HG02970 (cell line): ENCODE measurements around the gene USP47.

Source experiments
- ATAC-seq: cut with Tn5 transposase; IDR thresholded peaks from one replicate; pipeline ENCODE4 v1.9.1; 2021; ENCODE audit warnings: mild to moderate bottlenecking, moderate library complexity, moderate number of reproducible peaks; ENCODE audit not compliant: unreplicated experiment, low FRiP score

USP47 gene

GRCh38 chr11:11978098-11978637 lies 136.4 kb downstream of the USP47 start:
- ATAC-seq = no peak

- ATAC-seq = no peak
These were observed 137.2 kb downstream of the USP47 start for GRCh38 chr11:11978792-11979487.

GRCh38 chr11:11979488-11980117 lies 137.8 kb downstream of the USP47 start:
- no peak for ATAC-seq

GRCh38 chr11:11980200-11980599 lies 138.4 kb downstream of the USP47 start:
- ATAC-seq = no peak

DNA sequence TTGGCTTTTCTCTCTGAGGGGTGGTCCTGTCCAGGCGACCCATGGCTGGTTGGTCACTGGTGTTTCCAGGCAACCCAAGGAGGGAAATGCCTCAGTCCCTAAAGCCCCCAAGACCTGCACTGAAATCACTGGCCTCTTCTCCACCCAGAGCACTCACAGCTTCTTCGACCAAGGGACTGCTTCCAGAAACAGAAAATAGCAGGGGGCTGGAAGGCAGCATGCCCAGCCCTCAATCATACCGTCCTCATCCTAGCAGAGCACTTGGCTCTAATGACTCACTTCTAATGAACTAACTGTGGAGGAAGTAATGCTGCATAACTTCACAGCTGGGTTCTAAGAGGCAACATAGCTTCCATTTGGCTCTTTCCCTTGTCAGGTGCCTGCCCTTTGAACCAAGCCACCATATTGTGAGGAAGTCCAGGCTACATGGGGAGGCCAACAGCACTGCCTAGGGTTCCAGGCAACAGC lies 139.1 kb downstream of the USP47 start:
- no peak for ATAC-seq

DNA sequence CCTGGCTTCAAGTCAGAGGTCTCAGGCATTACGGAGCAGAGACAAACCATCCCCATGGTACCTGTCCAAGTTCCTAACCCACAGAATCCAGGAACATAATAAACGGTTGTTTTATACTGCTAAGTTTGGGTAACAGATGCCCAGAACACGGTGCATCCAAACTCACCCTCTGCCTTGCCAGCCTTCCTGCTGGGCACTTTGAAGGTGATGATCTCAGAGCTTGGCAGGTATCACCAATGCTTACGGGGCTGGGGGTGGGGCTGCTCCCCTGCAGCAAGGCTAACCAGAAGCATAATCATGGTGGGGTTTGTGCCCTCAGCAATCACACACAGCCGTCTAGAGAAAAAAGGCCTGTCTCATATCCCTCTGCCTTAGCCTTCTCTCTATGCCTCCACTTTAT lies 139.6 kb downstream of the USP47 start:
- no peak for ATAC-seq

DNA sequence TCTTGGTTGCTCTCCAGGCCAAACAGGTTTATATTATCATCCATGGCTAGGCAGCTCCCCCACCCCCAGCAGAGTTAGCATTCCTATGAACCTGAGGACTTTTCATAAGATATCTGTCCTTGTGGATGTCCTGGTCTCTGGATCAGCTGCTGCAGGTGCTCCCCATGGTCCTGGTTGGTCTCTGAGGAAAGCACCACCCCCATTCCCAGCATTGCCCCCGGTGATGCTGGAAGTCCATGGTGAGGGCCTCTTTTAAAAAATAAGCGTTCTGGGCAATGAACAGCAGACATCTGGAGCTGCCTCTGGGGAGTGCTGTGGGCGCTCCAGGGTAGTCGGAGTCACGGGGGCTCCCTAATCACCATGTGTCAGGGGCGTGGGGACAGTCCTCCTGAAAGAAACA lies 140.1 kb downstream of the USP47 start:
- no peak for ATAC-seq

- no peak for ATAC-seq
These were observed 140.7 kb downstream of the USP47 start for GRCh38 chr11:11982461-11982860.

GRCh38 chr11:11982975-11983374 lies 141.2 kb downstream of the USP47 start:
- no peak for ATAC-seq

GRCh38 chr11:11983427-11983826 lies 141.7 kb downstream of the USP47 start:
- no peak for ATAC-seq

DNA sequence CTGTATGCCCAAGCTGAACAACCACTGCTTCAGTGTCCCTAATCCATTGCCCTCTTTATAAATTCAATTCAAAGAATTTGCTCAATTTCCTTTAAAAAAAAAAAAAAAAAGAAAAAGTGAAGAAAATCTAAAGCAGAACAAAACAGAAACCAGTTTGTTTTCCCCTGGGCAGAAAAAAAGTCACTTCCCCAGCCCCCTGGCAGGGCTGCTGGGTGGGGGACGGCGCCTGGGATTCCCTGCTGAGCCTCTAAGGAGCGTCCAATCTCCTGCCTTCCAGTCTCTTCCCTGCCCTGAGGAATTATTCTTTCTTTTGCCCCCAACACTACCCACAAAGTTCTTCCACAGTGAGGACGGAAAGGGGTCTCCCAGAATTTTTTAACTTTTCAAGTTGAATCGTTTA lies 142.8 kb downstream of the USP47 start:
- ATAC-seq = no peak

GRCh38 chr11:11985016-11985715 lies 143.4 kb downstream of the USP47 start:
- no peak for ATAC-seq

DNA sequence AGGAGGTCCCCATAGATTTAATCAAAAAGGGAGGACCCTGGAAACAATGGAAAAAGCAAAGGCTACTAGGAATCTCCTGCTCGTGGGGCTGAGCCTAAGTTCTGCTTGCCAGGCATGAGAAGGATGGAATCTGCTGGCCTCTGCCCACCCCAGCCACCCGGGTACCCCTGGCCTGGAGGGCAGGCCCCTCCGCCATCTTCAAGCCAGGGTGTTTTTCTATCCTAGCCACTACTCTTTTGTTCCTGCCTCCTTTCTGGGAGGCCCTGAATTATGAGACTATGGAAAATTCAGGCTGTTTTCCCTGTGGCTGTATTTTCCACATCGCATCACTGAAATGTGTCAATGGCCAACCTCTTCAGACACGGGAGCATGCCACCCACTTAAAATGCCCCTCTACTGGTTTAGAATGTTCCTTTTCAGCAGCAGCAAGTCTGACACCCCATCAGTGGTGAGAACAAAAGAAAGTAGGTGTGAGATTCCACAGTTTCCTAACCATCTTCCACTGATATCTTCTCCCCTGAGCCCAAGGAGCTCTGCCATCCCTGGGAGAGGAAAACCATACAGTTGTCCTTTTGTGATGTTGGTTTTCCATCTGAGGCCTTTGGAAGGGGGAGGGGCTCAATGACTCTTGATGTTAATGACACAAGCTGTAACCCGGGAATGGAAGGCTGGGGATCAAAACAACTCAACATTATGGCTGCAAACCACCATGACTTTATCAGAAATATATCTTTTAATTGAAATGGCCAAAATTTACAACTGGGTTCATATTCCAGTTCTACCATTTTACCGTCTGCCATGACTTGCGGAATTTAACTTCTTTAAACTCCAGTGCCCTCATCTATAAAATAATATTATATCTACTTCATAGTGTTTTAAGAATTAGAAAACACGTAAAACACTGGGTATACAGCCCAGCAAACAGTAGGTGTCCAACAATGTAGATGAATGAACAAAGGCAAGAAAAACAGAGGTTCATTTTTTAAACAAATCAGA lies 144.5 kb downstream of the USP47 start:
- no peak for ATAC-seq

DNA sequence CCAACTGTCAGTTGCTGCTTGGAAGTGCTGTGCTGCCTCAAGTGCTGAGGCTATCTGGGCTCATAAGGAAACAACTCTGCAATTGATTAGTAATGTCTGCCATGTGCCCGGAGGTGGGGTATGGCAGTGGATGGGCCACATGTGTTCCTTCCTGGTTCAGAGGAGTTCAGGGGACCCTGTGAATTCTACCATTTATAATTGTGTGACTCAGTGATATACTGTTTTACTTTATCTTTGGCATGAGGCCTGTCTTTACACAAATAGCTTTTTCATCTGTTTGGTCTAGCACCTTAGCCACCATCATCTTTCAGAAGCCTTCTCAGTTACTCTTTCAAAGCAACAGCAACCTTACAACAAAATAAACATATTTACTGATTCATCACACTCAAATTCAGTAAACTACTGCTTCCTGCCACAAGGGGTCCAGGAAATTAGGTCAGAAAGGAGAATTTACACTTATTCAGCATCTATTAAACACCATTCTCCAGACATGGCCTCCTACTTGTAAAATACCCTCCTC lies 145.8 kb downstream of the USP47 start:
- no peak for ATAC-seq

DNA sequence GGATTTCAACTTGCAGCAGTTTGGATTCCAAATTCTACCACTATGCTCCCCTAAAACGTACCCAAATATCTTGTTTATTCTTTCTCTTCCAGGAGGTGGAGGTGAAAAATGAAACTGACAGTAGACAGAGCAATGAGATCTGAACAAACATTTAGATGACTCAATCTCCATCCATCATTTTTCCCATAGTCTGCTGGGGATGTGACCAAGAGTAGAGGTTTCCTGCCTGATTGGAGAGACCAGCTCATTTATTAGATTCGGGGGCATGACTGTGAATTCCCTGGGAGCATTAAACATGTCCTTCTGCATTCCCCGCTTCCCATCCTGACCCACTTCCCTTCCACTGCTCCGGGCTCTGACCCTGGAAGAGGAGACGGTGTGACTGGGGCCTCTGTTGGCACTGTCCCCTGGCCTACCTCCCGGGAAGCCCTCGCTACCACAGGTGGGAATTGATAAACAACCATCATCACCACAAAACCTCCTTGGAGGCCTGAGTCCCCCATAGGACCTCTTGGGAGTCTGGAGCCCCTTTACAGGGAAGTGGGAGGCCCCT lies 146.4 kb downstream of the USP47 start:
- no peak for ATAC-seq

- ATAC-seq = no peak
These were observed 147.0 kb downstream of the USP47 start for GRCh38 chr11:11988681-11989261.

GRCh38 chr11:11989774-11990744 lies 148.3 kb downstream of the USP47 start:
- ATAC-seq = no peak
